ENCODE results near the gene DOCK8. TPM values are rescaled to one million over a fixed set of nuclear protein-coding genes. Genes with fewer than 3 reads are reported as not detected.

DOCK8 gene
- total and polyA plus RNA-seq, 10 of the 15 experiments (the other 5 are each of a cell fraction or from before 2014, with no cell fraction given): 35.4 to 100 (median 44.7) TPM

GRCh38 chr9:363274-363612 lies 148.6 kb downstream of the DOCK8 start:
- Histone ChIP-seq H3K4me1 (ENCODE audit: control insufficient read depth, insufficient read depth, low read length) (no peaks in the 10 kb centered on the region), H3K4me2 (ENCODE audit: control insufficient read depth, insufficient read depth) (no peak overlapping the region), H3K36me3 (ENCODE audit: control insufficient read depth in 2 of 2, insufficient read depth in 2 of 2, low read length in 1 of 2) (peaks cover 6 to 19% of the 10 kb centered on the region in 2 experiments; a peak in 3 of 4 replicates), H3K27ac (ENCODE audit: control insufficient read depth, insufficient read depth) (no peak overlapping the region), H3K27me3 (replicated peaks in 1 of 2; ENCODE audit: control insufficient read depth in 2 of 2, insufficient read depth in 2 of 2, low read length in 1 of 2) (no peaks in the 10 kb centered on the region), H3K4me3 (no peak overlapping the region), H4K20me1 (ENCODE audit: control insufficient read depth, insufficient read depth) (0 out of 2 replicates have a peak, but pooled peaks cover 2% of the 10 kb centered on the region), H3K9me3 (replicated peaks; ENCODE audit: control insufficient read depth, insufficient read depth, low read length) (no peaks in the 10 kb centered on the region), H3K9ac (ENCODE audit: control insufficient read depth, insufficient read depth, low read length) (no peak overlapping the region), H3K79me2 (ENCODE audit: control insufficient read depth, insufficient read depth, low read length) (no peaks in the 10 kb centered on the region), H2AFZ (ENCODE audit: control insufficient read depth, low read depth, low read length) (no peak overlapping the region)
- ChIA-PET POLR2A (no interaction called here), RAD21 (ENCODE audit: unreplicated experiment) (no interaction called here), CTCF (interaction anchor here (1.6 kb wide), 1 partner anchor 19 kb away, joined by 3 read pairs; no protein-coding TSS in a partner anchor), SMC1A (ENCODE audit: uncharacterized antibody, unreplicated experiment) (interaction anchor here (1.0 kb wide), 1 partner anchor 14 kb away, joined by 3 read pairs; no protein-coding TSS in a partner anchor)
- ATAC-seq: no peak
- no peak for FAIRE-seq
- BruUV-seq (replicated peaks): no TSS peak
- intact Hi-C loops (cut with micrococcal nuclease; ENCODE audit: unreplicated experiment): no loop called here
- in situ Hi-C loops (cut with MboI): no loop called here
- DNase-seq (ENCODE audit: low read depth, low spot score): no peak
- 85% methylated on average over 5 of the region's 5 CpGs for WGBS (ENCODE audit: insufficient coverage, insufficient replicate concordance, low lambda C conversion rate, missing lambda C conversion rate)
- TF ChIP-seq MXI1 (IDR thresholded peaks at IDR 0.05; ENCODE audit: low read depth, low read length) (no peak), ZBTB4 (CRISPR knock-in tag; IDR thresholded peaks at IDR 0.05) (no peak), BCLAF1 (IDR thresholded peaks at IDR 0.05) (no peak), IRF4 (IDR thresholded peaks at IDR 0.05; ENCODE audit: low read depth, low read length) (no peak), PKNOX1 (IDR thresholded peaks at IDR 0.05) (no peak)

Data from GM12878 (cell line).